Measurements from ENCODE around the gene RGS13. TPM values are rescaled to one million over a fixed set of nuclear protein-coding genes. Genes with fewer than 3 reads are reported as not detected.
"Not testable (repeated sequence)": the region's sequence is repeated elsewhere in the genome, so short reads cannot be mapped to it uniquely, and the experiment has no call there.

RGS13 gene
- polyA plus RNA-seq, 1 donor from 2014 or later, result 0.33 TPM

DNA sequence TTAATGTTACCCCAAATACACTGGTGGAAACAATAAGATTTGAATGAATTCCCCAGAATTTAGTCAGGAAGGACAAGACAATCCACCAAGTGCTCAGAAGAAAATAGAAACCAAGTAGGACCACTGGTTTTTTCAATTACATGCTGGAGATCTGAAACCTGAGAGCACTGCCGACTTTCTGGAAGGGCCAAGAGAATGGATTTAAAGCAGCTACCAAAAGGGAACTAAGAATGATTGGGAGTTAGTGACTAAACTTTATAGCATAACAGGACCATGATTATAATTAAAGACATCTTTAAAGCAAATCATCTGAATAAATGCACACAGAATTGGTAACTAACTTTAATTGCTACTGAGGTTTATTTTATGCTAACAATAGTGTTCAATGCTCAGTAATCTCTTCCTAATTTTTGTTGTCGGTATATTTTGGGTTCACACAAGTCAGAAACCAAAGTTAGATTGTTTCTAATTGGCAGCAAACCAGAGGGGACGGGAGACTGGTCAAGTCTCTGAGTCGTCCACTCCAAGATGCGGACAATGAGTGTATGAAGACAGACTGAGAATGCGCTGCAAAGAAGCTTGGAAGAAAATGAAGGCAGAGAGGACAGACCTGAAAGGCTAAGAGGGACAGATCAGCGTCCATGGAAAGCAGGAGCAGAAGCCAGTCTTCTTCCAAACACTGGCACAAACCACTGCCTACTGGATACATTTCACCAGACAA, 2.3 kb upstream of the RGS13 start:
- no peak overlapping the region for H3K4me3 Mint-ChIP-seq
- no peak overlapping the region for H3K27ac Mint-ChIP-seq
- H3K9me3 Mint-ChIP-seq, result no peaks in the 10 kb centered on the region
- H3K36me3 Mint-ChIP-seq, result no peaks in the 10 kb centered on the region
- H3K27me3 Mint-ChIP-seq, result peaks cover 38% of the 10 kb centered on the region
- peaks cover 0 to 3% (median 0%) of the 10 kb centered on the region in 3 donors for H3K4me1 Mint-ChIP-seq

DNA sequence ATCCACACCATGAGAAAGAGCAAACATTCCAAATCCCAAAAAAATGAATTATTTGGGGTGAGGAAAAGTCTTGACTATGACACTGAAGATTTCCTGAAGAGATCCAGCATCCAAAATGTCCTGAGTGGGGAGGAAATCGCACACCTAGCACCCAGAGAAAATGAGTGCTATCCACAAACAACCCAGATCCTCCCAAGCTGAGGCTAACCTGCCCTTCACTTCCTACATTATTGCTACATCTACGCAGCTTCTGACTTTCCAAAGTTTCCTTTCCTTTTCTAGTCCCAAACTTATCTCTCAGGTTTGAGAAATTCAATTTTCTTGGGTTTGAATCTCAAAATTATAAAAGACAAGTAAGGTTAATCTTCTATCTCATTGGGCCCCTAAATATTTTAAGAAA, 906 bp upstream of the RGS13 start:
- no peak overlapping the region for H3K4me3 Mint-ChIP-seq
- H3K36me3 Mint-ChIP-seq, result no peaks in the 10 kb centered on the region
- no peaks in the 10 kb centered on the region for H3K9me3 Mint-ChIP-seq
- no peak overlapping the region for H3K27ac Mint-ChIP-seq
- peaks cover 2 to 12% (median 8%) of the 10 kb centered on the region in 3 donors for H3K4me1 Mint-ChIP-seq
- peaks cover 35% of the 10 kb centered on the region for H3K27me3 Mint-ChIP-seq

DNA sequence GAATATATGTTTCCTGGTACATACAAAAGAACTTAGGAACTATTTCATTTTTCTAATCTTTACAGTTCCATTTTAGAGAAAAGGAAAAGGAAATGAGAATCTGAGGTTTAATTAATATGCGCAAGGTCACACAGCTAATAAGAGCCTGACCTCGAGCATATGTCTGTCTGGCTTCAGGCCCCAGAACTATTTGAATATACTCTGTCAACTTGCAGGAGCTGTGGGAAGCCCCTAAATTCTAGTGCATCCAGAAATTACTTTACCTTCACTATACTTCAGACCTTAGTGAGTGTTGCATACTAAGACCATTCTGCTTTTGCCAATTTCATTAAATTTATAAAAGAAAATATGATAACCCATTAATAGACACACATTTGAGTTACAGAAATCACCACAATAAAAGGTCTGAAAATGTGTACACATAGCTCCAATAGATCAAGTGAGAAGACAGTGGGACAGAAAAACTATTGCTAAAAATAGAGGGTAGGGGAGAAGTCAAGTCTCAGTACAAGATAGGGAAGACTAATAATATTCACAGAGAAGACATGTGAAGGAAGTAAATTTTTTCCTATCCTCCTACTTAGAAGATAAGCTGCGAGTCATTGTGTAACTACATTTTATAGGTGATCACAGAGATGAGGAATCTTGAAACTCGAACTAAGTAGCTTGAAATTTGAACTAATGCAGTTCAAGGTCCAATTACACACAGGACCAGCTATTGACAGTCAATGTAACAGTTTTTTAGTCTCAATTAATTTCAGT, 3.8 kb downstream of the RGS13 start:
- no peaks in the 10 kb centered on the region for H3K36me3 Mint-ChIP-seq
- H3K4me3 Mint-ChIP-seq, result no peak overlapping the region
- no peaks in the 10 kb centered on the region for H3K9me3 Mint-ChIP-seq
- no peak overlapping the region for H3K27ac Mint-ChIP-seq
- H3K27me3 Mint-ChIP-seq, result peaks cover 12% of the 10 kb centered on the region
- H3K4me1 Mint-ChIP-seq, result peaks cover 2 to 12% (median 8%) of the 10 kb centered on the region in 3 donors

DNA sequence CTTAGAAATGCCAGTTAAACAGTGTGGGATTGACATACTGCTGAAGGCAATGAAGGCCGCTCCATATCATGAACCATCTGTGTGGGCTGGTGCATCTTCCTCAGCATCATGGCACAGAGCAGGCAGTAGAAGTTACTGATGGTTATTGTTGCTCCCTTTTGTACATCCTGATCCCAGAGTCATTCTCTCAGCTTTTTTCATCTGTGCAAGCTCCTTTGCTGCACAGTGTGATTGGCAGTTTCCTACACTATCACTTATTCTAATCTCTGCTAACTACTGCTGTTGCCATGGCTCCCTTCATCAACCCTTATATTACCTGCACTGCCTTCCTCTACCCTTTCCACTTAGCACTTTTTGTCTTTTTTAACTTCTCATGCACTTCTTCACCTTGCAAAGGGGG, 16.2 kb downstream of the RGS13 start:
- H3K36me3 Mint-ChIP-seq, result no peaks in the 10 kb centered on the region
- no peaks in the 10 kb centered on the region for H3K27me3 Mint-ChIP-seq
- no peak overlapping the region for H3K4me3 Mint-ChIP-seq
- H3K4me1 Mint-ChIP-seq, result no peaks in the 10 kb centered on the region
- no peaks in the 10 kb centered on the region for H3K9me3 Mint-ChIP-seq
- H3K27ac Mint-ChIP-seq, result no peak overlapping the region

DNA sequence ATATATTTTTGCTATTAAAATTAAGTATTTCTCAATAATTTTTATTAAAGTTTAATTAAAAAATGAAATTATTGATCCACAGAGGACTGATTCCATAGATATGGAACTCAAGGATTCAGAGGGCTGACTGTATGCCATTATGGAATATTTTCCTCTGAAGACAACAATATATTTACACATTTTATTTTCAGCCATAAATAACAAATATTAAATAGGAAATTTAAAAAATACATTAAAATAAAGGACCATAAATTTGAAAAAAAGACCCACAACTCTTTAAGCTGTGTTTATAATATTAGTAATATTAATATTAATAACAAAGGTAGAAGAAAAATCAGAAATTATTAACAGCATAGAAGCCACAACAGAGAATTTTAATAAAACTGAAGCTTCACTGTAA, 18.2 kb downstream of the RGS13 start:
- Mint-ChIP-seq H3K9me3 (no peaks in the 10 kb centered on the region), H3K27me3 (no peaks in the 10 kb centered on the region), H3K27ac (no peak overlapping the region), H3K4me1 (no peaks in the 10 kb centered on the region), H3K4me3 (no peak overlapping the region), H3K36me3 (no peaks in the 10 kb centered on the region)

DNA sequence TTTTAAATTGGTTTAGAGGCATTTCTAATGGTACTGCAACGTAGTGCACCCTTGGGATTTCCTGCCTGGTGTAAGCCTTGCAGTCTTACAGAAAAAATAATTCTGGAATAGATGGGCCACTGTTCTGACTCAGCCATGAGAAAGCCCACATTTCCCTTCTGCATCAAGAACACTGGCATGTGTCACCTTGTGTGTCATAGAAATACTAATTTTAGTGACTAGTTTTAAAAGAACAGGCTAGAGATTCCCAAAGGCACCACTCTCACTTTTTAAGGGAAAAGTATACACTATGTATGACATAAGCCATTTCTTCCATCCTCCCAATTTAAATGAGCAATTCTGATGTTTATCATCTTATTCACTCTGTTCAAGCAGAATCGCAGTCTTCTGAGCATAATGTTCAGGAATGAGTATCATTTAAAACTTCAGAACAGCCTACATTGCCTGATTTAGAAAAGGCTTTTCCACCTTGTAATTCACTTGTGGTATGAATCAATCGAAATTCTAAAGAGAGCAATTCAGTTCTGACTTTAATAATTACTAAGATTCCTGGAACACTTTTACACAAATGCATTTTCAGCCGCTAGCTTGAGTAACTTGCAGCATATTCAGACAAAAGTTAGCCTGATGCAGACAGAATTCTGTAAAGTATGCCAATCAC, 18.8 kb downstream of the RGS13 start:
- Mint-ChIP-seq H3K36me3 (no peaks in the 10 kb centered on the region), H3K9me3 (no peaks in the 10 kb centered on the region), H3K4me1 (no peaks in the 10 kb centered on the region), H3K27me3 (no peaks in the 10 kb centered on the region), H3K4me3 (no peak overlapping the region), H3K27ac (no peak overlapping the region)

DNA sequence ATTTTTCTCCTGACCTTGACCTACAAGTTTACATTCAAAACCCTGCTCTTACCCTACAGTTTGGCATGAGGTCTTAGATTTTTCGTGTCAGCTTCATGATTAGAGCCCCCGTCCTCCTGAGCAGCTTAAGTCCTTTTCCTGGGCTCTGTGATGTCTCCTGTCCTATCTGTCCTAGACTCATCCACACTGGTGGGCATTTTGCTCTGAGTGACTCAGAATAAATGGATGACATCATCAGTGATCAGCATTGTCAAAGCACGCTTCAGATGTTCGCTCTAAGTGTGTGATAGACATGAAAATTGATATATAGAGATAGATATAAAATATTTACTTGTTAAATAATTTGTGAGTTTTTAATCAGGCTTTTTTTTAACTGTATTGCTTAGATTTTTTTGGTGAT, 21.8 kb downstream of the RGS13 start:
- Mint-ChIP-seq H3K27me3 (no peaks in the 10 kb centered on the region), H3K4me3 (no peak overlapping the region), H3K9me3 (no peaks in the 10 kb centered on the region), H3K36me3 (no peaks in the 10 kb centered on the region), H3K27ac (no peak overlapping the region), H3K4me1 (peaks cover 0 to 2% (median 0%) of the 10 kb centered on the region in 3 donors)

DNA sequence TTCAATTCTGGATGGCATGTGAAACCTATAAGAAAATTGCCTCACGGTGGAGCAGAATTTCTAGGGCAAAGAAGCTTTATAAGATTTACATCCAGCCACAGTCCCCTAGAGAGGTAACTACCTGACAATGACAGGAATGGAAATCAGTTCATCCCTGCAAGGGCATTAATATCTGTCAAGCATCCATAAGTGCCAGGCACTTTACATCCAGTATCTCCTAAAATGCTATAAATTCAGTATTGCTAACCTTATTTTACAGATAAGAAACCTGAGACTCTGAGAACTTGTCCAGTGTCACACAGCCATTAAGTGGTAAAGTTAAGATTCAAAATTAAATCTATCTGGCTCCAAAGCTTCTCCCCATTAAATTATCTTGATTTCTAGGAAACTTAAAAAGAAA, 22.3 kb downstream of the RGS13 start:
- no peak overlapping the region for H3K27ac Mint-ChIP-seq
- H3K4me3 Mint-ChIP-seq, result no peak overlapping the region
- peaks cover 0 to 2% (median 0%) of the 10 kb centered on the region in 3 donors for H3K4me1 Mint-ChIP-seq
- H3K36me3 Mint-ChIP-seq, result no peaks in the 10 kb centered on the region
- H3K27me3 Mint-ChIP-seq, result no peaks in the 10 kb centered on the region
- H3K9me3 Mint-ChIP-seq, result no peaks in the 10 kb centered on the region

DNA sequence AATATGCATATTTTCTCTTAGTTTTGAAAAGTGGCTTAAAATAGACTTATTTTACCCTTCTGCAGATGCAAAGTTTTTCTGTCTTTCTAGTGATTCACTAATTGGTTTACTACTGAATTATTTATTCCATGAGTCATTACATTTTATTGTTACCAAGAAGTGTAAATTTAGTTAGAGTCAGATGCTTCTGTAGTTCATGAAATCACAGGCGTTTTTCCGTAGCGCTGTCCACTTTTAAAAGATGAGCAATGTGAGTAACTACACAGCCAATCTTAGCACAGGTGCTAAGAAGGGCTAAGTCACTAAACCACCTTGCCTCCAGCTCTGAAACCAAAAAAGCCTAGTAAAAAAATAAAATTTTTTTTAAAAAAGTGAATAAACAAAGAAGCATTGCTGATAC, 24.7 kb downstream of the RGS13 start:
- H3K4me1 Mint-ChIP-seq, result peaks cover 0 to 2% (median 0%) of the 10 kb centered on the region in 3 donors
- no peak overlapping the region for H3K4me3 Mint-ChIP-seq
- no peaks in the 10 kb centered on the region for H3K36me3 Mint-ChIP-seq
- H3K27me3 Mint-ChIP-seq, result no peaks in the 10 kb centered on the region
- no peak overlapping the region for H3K27ac Mint-ChIP-seq
- H3K9me3 Mint-ChIP-seq, result no peaks in the 10 kb centered on the region

DNA sequence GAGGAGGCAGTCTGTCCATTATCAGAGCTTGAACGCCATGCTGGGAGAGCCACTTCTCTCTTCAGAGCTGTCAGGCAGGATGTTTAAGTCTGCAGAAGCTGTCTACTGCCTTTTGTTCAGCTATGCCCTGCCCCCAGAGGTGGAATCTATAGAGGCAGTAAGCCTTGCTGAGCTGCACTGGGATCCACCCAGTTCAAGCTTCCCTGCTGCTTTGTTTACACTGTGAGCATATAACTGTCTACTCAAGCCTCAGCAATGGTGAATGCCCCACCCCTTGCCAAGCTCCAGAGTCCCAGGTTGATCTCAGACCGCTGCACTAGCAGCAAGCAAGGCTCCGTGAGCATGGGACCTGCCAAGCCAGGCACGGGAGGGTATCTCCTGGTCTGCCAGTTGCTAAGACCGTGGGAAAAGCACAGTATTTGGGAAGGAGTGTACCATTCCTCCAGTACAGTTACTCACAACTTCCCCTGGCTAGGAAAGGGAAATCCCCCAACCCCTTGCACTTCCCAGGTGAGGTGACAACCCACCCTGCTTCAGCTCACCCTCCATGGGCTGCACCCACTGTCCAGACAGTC, 32.5 kb downstream of the RGS13 start:
- no peak overlapping the region for H3K4me3 Mint-ChIP-seq
- no peaks in the 10 kb centered on the region for H3K27me3 Mint-ChIP-seq
- H3K27ac Mint-ChIP-seq, result no peak overlapping the region
- no peaks in the 10 kb centered on the region for H3K4me1 Mint-ChIP-seq
- H3K9me3 Mint-ChIP-seq, result no peaks in the 10 kb centered on the region
- H3K36me3 Mint-ChIP-seq, result peaks cover 5% of the 10 kb centered on the region

DNA sequence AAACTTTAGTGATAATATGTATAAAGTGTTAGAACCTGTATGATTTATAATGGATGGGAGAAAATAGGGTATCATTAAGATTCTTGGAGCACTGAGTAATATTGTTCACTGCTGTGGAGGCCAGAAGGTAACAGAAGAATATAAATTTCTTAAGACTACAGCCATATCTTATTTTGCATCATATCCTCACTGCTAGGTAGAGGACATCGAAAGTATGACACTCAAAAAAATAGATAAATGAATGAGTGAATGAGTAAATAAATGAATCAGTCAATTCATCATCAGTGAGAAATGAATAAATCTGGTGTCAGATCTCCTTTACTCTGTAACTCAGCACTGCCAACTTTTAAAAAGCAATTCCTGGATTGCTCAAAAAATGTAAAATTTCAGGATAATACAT, 33.2 kb downstream of the RGS13 start:
- Mint-ChIP-seq H3K27ac (no peak overlapping the region), H3K27me3 (no peaks in the 10 kb centered on the region), H3K36me3 (peaks cover 5% of the 10 kb centered on the region), H3K4me3 (no peak overlapping the region), H3K4me1 (no peaks in the 10 kb centered on the region), H3K9me3 (no peaks in the 10 kb centered on the region)

DNA sequence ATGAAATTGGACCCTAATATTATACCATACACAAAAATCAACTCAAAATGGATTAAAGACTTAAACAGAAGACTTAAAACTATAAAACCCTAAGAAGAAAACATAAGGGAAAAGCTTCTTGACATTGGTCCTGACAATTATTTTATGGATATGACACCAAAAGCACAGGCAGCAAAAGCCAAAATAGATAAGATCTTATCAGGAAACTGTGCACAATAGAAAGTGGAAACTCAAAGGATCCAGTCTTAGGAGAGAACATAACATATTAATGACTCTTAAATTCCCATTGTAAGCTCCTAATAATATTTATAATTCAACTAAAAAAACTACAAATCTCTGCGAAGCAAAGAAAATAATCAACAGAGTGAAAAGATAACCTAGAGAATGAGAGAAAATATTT, 39.8 kb downstream of the RGS13 start:
- Mint-ChIP-seq H3K36me3 (no peaks in the 10 kb centered on the region), H3K27ac (no peak overlapping the region), H3K9me3 (no peaks in the 10 kb centered on the region), H3K4me1 (no peaks in the 10 kb centered on the region), H3K27me3 (no peaks in the 10 kb centered on the region), H3K4me3 (no peak overlapping the region)

DNA sequence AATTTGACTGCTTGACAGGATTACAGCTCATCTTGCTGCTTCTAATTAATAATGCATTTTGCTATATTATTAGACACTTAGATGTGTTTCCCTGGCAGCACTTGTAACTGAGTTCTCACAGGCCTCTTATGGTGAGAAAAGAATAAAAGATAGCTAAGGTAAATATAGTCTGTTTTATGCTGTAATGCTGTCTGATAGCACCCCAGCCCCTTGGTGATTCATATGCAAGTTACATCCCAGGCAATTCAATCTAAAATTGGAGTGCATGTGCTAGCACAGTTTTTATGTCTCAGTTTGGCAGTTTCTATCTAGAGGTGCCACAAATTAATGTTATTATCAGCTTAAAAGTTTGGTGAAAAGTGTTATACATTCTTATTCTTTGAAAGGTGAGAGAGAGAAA, 42.2 kb downstream of the RGS13 start:
- Mint-ChIP-seq H3K9me3 (no peaks in the 10 kb centered on the region), H3K36me3 (peaks cover under 1% of the 10 kb centered on the region), H3K27me3 (no peaks in the 10 kb centered on the region), H3K4me3 (no peak overlapping the region), H3K4me1 (no peaks in the 10 kb centered on the region), H3K27ac (no peak overlapping the region)

DNA sequence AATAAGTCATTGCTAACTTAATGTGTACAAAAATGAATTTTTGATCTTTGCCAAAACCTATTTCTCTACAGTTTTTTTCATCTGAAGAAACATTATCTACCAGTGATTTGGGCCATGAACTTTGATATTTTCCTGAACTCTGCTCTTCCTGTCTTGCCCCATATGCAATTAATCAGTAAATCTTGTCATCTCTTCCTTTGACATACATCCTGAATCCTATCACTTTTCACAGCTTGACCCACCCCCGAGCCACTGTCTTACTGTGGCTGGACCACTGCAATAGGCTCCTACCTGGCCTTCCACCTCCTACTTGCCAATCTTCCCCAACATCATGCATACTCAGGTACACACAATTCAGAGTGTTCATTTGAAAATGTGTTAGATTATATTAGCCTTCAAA, 46.4 kb downstream of the RGS13 start:
- Mint-ChIP-seq H3K4me1 (no peaks in the 10 kb centered on the region), H3K27ac (no peak overlapping the region), H3K27me3 (no peaks in the 10 kb centered on the region), H3K36me3 (peaks cover 2% of the 10 kb centered on the region), H3K9me3 (peaks cover 0 to 4% (median 4%) of the 10 kb centered on the region in 3 donors), H3K4me3 (no peak overlapping the region)

DNA sequence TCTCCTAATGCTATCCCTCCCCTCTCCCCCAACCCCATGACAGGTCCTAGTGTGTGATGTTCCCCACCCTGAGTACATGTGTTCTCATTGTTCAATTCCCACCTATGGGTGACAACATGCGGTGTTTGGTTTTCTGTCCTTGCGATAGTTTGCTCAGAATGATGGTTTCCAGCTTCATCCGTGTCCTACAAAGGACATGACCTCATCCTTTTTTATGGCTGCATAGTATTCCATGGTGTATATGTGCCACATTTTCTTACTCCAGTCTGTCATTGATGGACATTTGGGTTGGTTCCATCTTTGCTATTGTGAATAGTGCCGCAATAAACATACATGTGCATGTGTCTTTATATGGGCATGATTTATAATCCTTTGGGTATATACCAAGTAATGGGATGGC, 47.1 kb downstream of the RGS13 start:
- H3K9me3 Mint-ChIP-seq, H3K36me3 Mint-ChIP-seq, H3K4me1 Mint-ChIP-seq, H3K27ac Mint-ChIP-seq, H3K4me3 Mint-ChIP-seq, H3K27me3 Mint-ChIP-seq: not testable (repeated sequence)

Data from IgD-negative memory B cell (primary cell).